ENCODE measurements around the gene OSTF1.

OSTF1 gene

DNA sequence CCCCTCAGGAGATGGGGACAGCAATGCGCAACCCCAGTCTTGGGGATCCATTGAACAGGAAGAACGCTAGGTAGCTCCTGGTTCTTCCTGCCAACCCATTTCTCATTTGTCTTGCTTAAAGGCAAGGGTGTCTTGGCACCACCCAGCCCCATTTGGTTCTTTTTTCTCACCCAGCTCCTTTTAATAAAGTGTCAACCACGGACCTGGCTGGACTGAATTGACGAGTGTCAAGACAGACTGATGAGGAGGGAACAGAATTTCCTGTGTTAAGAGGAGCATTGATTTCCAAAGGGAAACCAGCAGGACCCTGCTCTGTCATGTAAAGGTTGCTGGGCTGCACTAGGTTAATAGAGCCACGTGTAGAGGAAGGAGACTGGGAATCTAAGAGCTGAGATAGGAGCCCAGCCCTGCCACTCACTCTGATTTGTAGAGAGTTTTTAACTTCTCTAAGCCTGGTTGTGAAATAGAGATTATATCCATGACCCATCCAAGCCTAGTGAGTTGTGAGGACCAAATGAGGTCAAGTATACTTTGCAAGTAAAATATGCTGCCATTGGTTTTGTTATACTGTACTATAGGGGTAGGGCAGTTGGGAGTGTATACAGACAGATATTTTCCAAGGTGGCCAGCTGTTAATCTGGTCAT, 33.7 kb downstream of the OSTF1 start:
- DNase-seq (ENCODE audit: low spot score): no peak

DNA sequence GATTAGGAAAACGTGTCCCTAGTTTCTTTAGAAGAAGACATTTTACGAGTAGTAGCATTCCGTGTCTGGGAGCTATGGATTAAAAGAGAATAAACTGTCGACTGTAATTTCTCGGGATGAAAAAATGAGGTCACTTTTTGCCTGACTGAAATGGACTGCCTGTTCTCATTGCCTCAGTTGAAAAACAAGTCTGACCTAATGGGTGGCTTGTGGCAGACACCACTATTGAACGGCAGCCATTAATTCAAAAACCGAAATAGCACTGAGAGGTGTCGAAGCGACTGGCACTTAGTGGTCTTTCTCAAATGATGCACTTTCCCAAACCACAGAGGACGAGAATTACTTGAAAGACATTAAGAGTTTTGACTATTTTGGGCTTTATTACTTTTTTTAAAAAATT, 35.4 kb downstream of the OSTF1 start:
- no peak for DNase-seq (ENCODE audit: low spot score)

DNA sequence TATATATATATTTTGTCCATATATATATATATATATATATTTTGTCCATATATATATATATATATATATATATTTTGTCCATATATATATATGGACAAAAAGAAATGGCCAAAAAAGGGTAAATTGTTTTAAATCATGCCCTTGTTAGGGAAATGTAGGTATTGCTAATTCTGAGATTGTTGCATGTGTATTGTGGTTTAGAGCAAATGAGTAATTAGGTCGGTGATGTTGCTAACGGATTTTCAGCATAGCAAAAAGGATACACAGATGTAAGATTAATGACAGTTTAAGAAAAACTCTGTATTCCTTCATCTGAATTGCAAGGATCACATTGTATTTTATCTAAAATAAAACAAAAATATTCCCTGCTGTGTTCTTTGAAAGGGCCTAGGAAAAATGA, 40.2 kb downstream of the OSTF1 start:
- DNase-seq (ENCODE audit: low spot score): no peak

GRCh38 chr9:75130172-75130571, 41.9 kb downstream of the OSTF1 start:
- no peak for DNase-seq (ENCODE audit: low spot score)

DNA sequence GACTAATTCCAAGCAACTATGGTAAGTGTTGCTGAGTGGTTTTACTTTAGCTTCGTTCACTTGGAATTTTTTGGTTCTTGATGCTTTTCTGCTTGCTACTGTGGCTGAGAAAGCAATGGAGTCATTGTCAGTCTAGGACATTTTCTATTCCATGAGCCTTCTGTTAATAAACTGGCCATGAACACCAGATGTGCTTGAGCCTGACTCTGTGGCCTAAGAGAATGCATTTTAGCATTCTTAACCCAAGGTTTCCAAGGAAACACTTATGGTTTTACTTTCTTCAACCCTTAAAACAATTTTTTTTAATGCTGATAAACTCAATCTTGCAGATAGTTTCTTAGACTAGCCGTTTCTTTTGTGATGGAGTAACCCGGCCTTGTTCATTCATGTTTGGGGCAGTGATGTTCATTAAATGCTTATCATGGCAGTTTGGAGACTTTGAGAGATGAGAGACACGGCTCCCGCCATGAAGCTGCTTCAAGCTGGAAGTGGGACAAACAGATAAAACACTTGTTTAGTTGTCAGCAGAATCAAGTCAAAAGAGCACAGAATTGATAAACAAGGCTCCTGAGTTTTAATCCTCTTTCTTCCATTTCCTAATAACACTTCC, 42.4 kb downstream of the OSTF1 start:
- peak; percentile 63 for DNase-seq (ENCODE audit: low spot score)

DNA sequence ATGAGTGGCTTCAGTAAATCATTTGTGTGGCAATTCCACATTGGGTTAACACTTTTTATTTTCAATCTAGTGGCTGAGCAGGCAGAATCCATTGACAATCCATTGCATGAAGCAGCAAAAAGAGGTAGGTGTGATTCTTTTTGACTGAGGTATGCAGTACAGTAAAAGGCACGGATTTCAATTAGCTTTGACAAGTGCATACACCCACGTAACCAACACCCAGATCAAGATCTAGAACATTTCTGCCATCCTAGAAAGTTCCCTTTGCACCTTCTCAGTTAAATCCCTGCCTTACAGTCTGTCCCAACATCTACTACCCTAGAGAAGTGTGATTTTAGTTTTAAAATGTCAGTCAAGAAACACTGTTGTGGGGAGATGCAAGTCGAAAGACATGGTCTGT, 43.4 kb downstream of the OSTF1 start:
- no peak for DNase-seq (ENCODE audit: low spot score)

DNA sequence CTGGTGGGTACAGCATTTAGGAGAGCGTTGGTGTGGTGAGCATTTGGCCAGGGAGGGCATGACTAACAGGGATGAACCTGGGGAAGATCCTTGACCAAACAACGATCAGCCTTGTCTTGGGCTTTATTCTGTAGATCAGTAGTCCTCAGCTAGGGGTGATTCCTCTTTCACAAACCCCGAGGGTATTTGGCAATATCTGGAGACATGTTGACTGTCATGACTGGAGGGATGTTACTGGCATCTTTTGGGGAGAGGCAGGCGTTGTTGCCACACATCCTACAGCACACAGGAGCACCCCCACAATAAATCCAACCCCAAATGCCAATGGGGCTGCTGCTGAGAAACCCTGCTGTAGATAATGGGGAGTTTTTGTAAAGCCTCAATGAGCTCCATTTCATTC, 43.9 kb downstream of the OSTF1 start:
- DNase-seq (ENCODE audit: low spot score): no peak

GRCh38 chr9:75133396-75133795, 45.1 kb downstream of the OSTF1 start:
- no peak for DNase-seq (ENCODE audit: low spot score)

DNA sequence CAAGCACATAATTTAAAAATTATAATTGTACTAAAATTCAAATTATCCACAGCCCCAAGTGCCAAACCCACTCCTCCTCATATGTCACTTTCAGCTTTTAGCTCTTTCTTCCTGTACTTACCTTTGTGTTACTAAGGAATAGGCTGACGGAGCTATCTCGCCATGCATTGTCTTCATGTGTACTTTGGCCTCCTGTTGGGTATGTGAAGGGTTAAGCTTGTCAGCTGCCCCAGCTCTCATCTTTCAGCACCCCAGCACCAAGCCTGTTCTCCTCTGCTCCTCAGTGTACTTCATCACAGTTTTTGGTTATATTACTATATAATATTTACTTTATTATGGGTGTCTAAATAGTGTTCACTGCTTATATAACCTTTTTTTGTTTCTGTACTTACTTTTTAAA, 46.2 kb downstream of the OSTF1 start:
- DNase-seq (ENCODE audit: low spot score): no peak

- no peak for DNase-seq (ENCODE audit: low spot score)
Observed at GRCh38 chr9:75138260-75139040, 50.1 kb downstream of the OSTF1 start.

GRCh38 chr9:75139201-75139600, 50.9 kb downstream of the OSTF1 start:
- DNase-seq (ENCODE audit: low spot score): no peak

DNA sequence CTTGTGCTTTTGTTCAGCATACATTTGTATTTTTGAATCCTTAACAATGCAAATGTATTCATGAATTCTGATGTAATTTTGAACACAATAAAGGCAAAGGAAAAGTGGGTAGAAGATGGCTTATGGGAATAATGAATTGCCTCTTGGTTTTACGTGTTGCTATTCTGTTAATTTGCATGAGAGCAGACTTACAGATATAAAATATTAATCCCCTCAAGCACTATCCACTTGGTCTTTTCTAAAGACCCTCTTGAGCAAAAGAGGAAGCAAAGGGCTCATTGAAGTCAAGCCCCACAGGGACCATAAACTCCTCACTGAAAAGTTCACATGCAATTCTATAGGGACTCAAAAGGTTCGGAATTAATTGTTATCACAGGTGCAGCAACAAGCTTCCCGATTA, 51.9 kb downstream of the OSTF1 start:
- DNase-seq (ENCODE audit: low spot score): no peak

GRCh38 chr9:75142202-75142601, 53.9 kb downstream of the OSTF1 start:
- DNase-seq (ENCODE audit: low spot score): no peak

DNA sequence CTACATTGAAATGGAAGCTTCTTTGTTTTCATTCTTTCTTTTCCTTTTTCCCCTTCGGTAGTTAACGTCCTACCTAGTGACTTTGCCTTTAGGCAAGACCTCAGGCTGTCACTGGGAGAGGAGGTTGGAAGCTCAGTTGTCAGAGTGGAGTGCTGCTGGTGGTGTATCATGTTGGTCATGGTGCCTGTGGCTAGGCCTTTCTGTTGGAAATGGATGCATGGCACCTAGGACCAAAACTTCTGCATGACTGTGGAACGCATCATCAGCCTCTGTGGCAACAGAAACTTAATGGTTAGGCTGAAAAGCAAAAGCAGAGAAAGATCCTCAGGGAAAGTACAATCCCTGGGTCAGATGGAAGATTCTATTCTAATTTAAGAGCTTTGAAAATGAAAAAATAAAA, 57.9 kb downstream of the OSTF1 start:
- peak; percentile 50 for DNase-seq (ENCODE audit: low spot score)

- DNase-seq (ENCODE audit: low spot score): no peak
Observed at GRCh38 chr9:75147638-75148037, 59.3 kb downstream of the OSTF1 start.

GRCh38 chr9:75148561-75148960, 60.2 kb downstream of the OSTF1 start:
- DNase-seq (ENCODE audit: low spot score): peak; percentile 83

GRCh38 chr9:75149841-75150241, 61.5 kb downstream of the OSTF1 start:
- DNase-seq (ENCODE audit: low spot score): no peak

GRCh38 chr9:75150512-75150911, 62.2 kb downstream of the OSTF1 start:
- no peak for DNase-seq (ENCODE audit: low spot score)

- no peak for DNase-seq (ENCODE audit: low spot score)
Observed at GRCh38 chr9:75152416-75152815, 64.1 kb downstream of the OSTF1 start.

- no peak for DNase-seq (ENCODE audit: low spot score)
Observed at GRCh38 chr9:75156858-75157257, 68.5 kb downstream of the OSTF1 start.

DNA sequence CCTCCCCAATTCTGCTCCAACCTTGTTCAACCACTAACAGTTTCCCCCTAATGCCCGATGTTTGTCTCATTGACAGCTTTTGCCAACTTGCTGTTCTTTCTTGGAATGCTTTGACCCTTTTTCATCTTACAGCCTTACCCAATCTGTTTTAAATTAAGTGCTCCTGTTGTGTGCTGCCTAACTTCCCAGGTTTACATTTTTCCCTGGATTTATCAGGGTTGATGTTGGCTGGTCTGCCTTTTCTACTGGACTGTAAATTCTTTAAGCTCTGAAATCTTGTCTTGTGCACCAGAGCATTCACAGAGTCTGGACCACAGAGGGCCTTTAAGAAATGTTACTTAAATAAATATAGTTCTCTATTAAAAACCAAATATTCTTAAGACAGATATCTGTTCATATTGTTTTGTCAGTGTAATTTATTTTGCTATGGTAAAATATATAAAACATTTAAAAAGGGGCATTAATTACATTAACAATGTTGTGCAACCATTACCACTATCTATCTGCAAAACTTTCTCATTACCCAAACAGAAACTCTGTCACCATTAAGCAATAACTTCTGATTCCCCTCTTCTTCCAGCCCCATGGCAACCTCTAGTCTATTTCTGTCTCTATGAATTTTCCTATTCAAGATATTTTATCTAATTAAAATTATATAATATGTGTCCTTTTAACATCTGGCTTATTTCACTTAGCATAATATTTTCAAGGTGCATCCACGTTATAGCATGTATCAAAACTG, 73.0 kb downstream of the OSTF1 start:
- DNase-seq (ENCODE audit: low spot score): no peak

DNA sequence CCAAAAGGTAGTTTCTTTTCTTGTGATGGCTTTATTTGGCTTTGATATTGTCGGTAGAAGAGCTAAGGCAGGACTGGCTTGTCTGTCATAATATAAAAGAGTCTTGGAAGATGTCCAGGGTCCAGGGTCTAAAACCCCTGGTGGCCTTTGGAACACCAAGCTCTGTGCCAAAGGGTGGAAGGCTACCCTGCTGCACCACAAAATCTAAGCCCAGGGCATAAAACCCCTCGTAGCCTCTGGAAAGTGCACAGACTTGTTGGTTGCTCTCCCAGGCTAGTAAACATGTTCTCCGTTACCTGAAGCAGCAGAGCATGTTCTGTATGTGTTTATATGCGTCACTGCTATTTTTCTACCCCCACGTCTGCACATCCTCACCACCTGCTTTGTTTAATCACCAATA, 75.5 kb downstream of the OSTF1 start:
- DNase-seq (ENCODE audit: low spot score): no peak

- DNase-seq (ENCODE audit: low spot score): no peak
Observed at GRCh38 chr9:75164573-75164972, 76.3 kb downstream of the OSTF1 start.

Data from AG08395 (cell line).